Measurements from ENCODE around the gene NTPCR. TPM values are rescaled to one million over a fixed set of nuclear protein-coding genes. Genes with fewer than 3 reads are reported as not detected.

NTPCR gene
- polyA plus RNA-seq, 1 donor (not counting 4 experiments of a cell fraction or from before 2014, with no cell fraction given) = 40.0 TPM

- FAIRE-seq (no peak), DNase-seq (ENCODE audit: low read depth, low spot score) (no peak)
- no peak overlapping the region for H3K9ac ChIP-seq (ENCODE audit: control insufficient read depth, extremely low read depth, insufficient read depth, low read length)
- peaks cover 10% of the 10 kb centered on the region for H3K4me1 ChIP-seq (ENCODE audit: control insufficient read depth, extremely low read depth, insufficient read depth, low read length)
- no peak overlapping the region for H3K27ac ChIP-seq (ENCODE audit: control insufficient read depth, insufficient read depth, low read length)
- no peaks in the 10 kb centered on the region for H3K79me2 ChIP-seq (ENCODE audit: control insufficient read depth, insufficient read depth, low read length)
- no peaks in the 10 kb centered on the region for H3K36me3 ChIP-seq (ENCODE audit: control insufficient read depth in 2 of 2, extremely low read depth in 1 of 2, insufficient read depth in 2 of 2, low read length in 2 of 2)
- no peak overlapping the region for H3K4me2 ChIP-seq (ENCODE audit: control insufficient read depth, extremely low read depth, insufficient read depth, low read depth, low read length)
- H3K9me3 ChIP-seq (ENCODE audit: control insufficient read depth, low read depth, low read length) = no peaks in the 10 kb centered on the region
- H4K20me1 ChIP-seq (ENCODE audit: control insufficient read depth, extremely low read depth, insufficient read depth, low read length) = no peaks in the 10 kb centered on the region
- no peaks in the 10 kb centered on the region for H3K27me3 ChIP-seq (ENCODE audit: control insufficient read depth, extremely low read depth, insufficient read depth, low read length)
- H2AFZ ChIP-seq (ENCODE audit: control insufficient read depth, low read length) = no peak overlapping the region
- TF ChIP-seq EZH2 (IDR thresholded peaks at IDR 0.05; ENCODE audit: low read length) = no peak
- no peak for TF ChIP-seq CTCF (optimal IDR thresholded peaks at IDR 0.05 in 1 of 3, IDR thresholded peaks at IDR 0.05 in 1 of 3, conservative IDR thresholded peaks at IDR 0.05 in 1 of 3; ENCODE audit: extremely low read depth in 1 of 3, insufficient read depth in 2 of 3, low read length in 3 of 3)
- no peak overlapping the region for H3K4me3 ChIP-seq (ENCODE audit: control insufficient read depth in 2 of 3, extremely low read depth in 1 of 3, insufficient read depth in 2 of 3, low read depth in 1 of 3, low read length in 3 of 3)
- H3K9me1 ChIP-seq (ENCODE audit: control insufficient read depth, extremely low read depth, insufficient read depth, low read length) = no peaks in the 10 kb centered on the region
- dilution Hi-C loops (cut with MboI; ENCODE audit: extremely low pct_ligation_motif_present, low sequenced_read_pairs) = no loop called here
Observed at GRCh38 chr1:232909752-232910151, 40.7 kb upstream of the NTPCR start.

GRCh38 chr1:232911027-232911599 is 39.3 kb upstream of the NTPCR start:
- no peak overlapping the region for H2AFZ ChIP-seq (ENCODE audit: control insufficient read depth, low read length)
- no peak for TF ChIP-seq EZH2 (IDR thresholded peaks at IDR 0.05; ENCODE audit: low read length)
- no peak for TF ChIP-seq CTCF (optimal IDR thresholded peaks at IDR 0.05 in 1 of 3, IDR thresholded peaks at IDR 0.05 in 1 of 3, conservative IDR thresholded peaks at IDR 0.05 in 1 of 3; ENCODE audit: extremely low read depth in 1 of 3, insufficient read depth in 2 of 3, low read length in 3 of 3)
- DNase-seq (ENCODE audit: low read depth, low spot score) (no peak), FAIRE-seq (no peak)
- H3K79me2 ChIP-seq (ENCODE audit: control insufficient read depth, insufficient read depth, low read length) = no peaks in the 10 kb centered on the region
- no peaks in the 10 kb centered on the region for H3K27me3 ChIP-seq (ENCODE audit: control insufficient read depth, extremely low read depth, insufficient read depth, low read length)
- H3K9ac ChIP-seq (ENCODE audit: control insufficient read depth, extremely low read depth, insufficient read depth, low read length) = no peak overlapping the region
- no peak overlapping the region for H3K27ac ChIP-seq (ENCODE audit: control insufficient read depth, insufficient read depth, low read length)
- peaks cover 11% of the 10 kb centered on the region for H3K4me1 ChIP-seq (ENCODE audit: control insufficient read depth, extremely low read depth, insufficient read depth, low read length)
- no peaks in the 10 kb centered on the region for H4K20me1 ChIP-seq (ENCODE audit: control insufficient read depth, extremely low read depth, insufficient read depth, low read length)
- no peaks in the 10 kb centered on the region for H3K9me3 ChIP-seq (ENCODE audit: control insufficient read depth, low read depth, low read length)
- no peak overlapping the region for H3K4me2 ChIP-seq (ENCODE audit: control insufficient read depth, extremely low read depth, insufficient read depth, low read depth, low read length)
- no peak overlapping the region for H3K4me3 ChIP-seq (ENCODE audit: control insufficient read depth in 2 of 3, extremely low read depth in 1 of 3, insufficient read depth in 2 of 3, low read depth in 1 of 3, low read length in 3 of 3)
- no peaks in the 10 kb centered on the region for H3K36me3 ChIP-seq (ENCODE audit: control insufficient read depth in 2 of 2, extremely low read depth in 1 of 2, insufficient read depth in 2 of 2, low read length in 2 of 2)
- dilution Hi-C loops (cut with MboI; ENCODE audit: extremely low pct_ligation_motif_present, low sequenced_read_pairs) = no loop called here
- H3K9me1 ChIP-seq (ENCODE audit: control insufficient read depth, extremely low read depth, insufficient read depth, low read length) = no peaks in the 10 kb centered on the region
